ENCODE data around the gene MKNK2. TPM values are rescaled to one million over a fixed set of nuclear protein-coding genes. Genes with fewer than 3 reads are reported as not detected.
A peak's percentile ranks its signal among the peaks of the same experiment; 100 is the strongest.

The MKNK2 gene
- total RNA-seq, 1 experiment from 2014 or later = 271 TPM

DNA sequence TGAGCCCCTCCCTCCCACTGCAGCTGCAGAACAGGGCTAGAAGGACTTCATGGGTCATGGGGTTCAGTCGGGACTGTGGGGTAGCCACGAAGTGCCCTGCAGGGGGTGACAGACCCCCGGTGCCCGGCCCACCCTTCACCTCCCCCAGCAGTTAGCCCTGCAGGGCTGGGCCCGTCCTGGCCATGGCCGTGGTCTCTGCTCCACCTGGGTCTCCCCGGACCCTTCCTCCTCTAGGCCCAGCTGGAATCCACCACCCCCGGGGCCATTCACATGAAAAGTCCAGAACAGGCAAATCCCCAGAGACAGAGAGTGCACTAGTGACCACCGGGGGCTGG, 17.3 kb downstream of the MKNK2 start:
- Histone ChIP-seq H3K4me2 (ENCODE audit: low read length) (peak overlapping the region; percentile 85), H3K36me3 (ENCODE audit: control insufficient read depth in 1 of 2, insufficient read depth in 2 of 2, low read length in 2 of 2) (no peaks in the 10 kb centered on the region; a peak in 1 of 4 replicates), H4K20me1 (ENCODE audit: insufficient read depth) (no peaks in the 10 kb centered on the region), H3K79me2 (ENCODE audit: insufficient read depth, low read length) (no peaks in the 10 kb centered on the region), H3K9ac (ENCODE audit: low read length) (peak overlapping the region; percentile 65), H3K27ac (ENCODE audit: low read depth, low read length) (peak overlapping the region; percentile 93; the same call in 1 of the 2 replicates), H3K9me3 (ENCODE audit: control insufficient read depth in 1 of 2, insufficient read depth in 1 of 2, low read depth in 1 of 2, low read length in 2 of 2) (peaks cover 0 to 11% of the 10 kb centered on the region in 2 experiments; a peak in 1 of 4 replicates), H3K4me3 (replicated peaks in 1 of 2; ENCODE audit: low read depth in 1 of 2, low read length in 2 of 2) (peak overlapping the region; percentile 57 to 61; a peak in 3 of 4 replicates), H3K9me2 (ENCODE audit: insufficient read depth) (no peaks in the 10 kb centered on the region), H2AFZ (ENCODE audit: low read depth, low read length, poor library complexity, severe bottlenecking) (no peak overlapping the region), H3K27me3 (ENCODE audit: insufficient read depth, low read length) (no peaks in the 10 kb centered on the region), H3K4me1 (ENCODE audit: control insufficient read depth in 1 of 2, insufficient read depth in 2 of 2, low read length in 2 of 2) (peaks cover 48 to 69% of the 10 kb centered on the region in 2 experiments)
- BruUV-seq (replicated peaks) = no TSS peak
- intact Hi-C loops (cut with micrococcal nuclease) = loop anchor here (5.0 kb wide), 1 partner anchor 119 kb away; the partner anchor contains the start of gene AP3D1
- ATAC-seq (no peak), DNase-seq (ENCODE audit: low read depth, low spot score) (no peak)
- ChIA-PET RAD21 (ENCODE audit: low non-redundant PET in 1 of 2, low total read pairs in 2 of 2, uncharacterized antibody in 2 of 2, unreplicated experiment in 2 of 2) (interaction anchor here in 1 of 2 experiments (0.5 kb wide), 1 partner anchor 34 kb away, joined by 3 read pairs; no protein-coding TSS in a partner anchor), POLR2A (interaction anchor here (2.3 kb wide), 1 partner anchor 19 kb away, joined by 12 read pairs; no protein-coding TSS in a partner anchor), CTCF (no interaction called here)
- TF ChIP-seq TCF7L2 (IDR thresholded peaks at IDR 0.05; ENCODE audit: borderline replicate concordance, extremely low read depth, insufficient read depth, insufficient read length) = no peak
- no peak for TF ChIP-seq EZH2 (IDR thresholded peaks at IDR 0.05)
- TF ChIP-seq, protein P1, sequence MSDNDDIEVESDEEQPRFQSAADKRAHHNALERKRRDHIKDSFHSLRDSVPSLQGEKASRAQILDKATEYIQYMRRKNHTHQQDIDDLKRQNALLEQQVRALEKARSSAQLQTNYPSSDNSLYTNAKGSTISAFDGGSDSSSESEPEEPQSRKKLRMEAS (IDR thresholded peaks at IDR 0.05) = no peak
- TF ChIP-seq, protein P2, sequence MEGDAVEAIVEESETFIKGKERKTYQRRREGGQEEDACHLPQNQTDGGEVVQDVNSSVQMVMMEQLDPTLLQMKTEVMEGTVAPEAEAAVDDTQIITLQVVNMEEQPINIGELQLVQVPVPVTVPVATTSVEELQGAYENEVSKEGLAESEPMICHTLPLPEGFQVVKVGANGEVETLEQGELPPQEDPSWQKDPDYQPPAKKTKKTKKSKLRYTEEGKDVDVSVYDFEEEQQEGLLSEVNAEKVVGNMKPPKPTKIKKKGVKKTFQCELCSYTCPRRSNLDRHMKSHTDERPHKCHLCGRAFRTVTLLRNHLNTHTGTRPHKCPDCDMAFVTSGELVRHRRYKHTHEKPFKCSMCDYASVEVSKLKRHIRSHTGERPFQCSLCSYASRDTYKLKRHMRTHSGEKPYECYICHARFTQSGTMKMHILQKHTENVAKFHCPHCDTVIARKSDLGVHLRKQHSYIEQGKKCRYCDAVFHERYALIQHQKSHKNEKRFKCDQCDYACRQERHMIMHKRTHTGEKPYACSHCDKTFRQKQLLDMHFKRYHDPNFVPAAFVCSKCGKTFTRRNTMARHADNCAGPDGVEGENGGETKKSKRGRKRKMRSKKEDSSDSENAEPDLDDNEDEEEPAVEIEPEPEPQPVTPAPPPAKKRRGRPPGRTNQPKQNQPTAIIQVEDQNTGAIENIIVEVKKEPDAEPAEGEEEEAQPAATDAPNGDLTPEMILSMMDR (IDR thresholded peaks at IDR 0.05 in 2 of 3, conservative IDR thresholded peaks at IDR 0.05 in 1 of 3; ENCODE audit: borderline replicate concordance in 1 of 3, insufficient read depth in 1 of 3, low read depth in 2 of 3, low read length in 2 of 3) = no peak
